Sigmoid colon (tissue), 7 donors: ENCODE results near the gene C6orf89. TPM values are rescaled to one million over a fixed set of nuclear protein-coding genes. Genes with fewer than 3 reads are reported as not detected.

Source experiments
- DNase-seq: peaks from one replicate; pipeline ENCODE4 v3.0.0-alpha.2; 2019
- H3K27ac ChIP-seq, 4 donors: fragments of 200-600 bp; sonication (generic); one replicate each; pipeline ENCODE4 v1.5.1; 2016 to 2019; ENCODE audit warnings: mild to moderate bottlenecking in 1 of 4
- H3K27me3 ChIP-seq, 3 donors: fragments of 200-600 bp; sonication (generic); one replicate each; pipeline ENCODE4 v1.5.1; 2019; ENCODE audit warnings: mild to moderate bottlenecking in 1 of 3
- H3K36me3 ChIP-seq, 4 donors: fragments of 200-600 bp; sonication (generic); one replicate each; pipeline ENCODE4 v1.5.1; 2016 to 2019
- H3K4me1 ChIP-seq, 4 donors: fragments of 200-600 bp; sonication (generic); one replicate each; pipeline ENCODE4 v1.5.1; 2017 to 2019
- H3K4me3 ChIP-seq, 4 donors: fragments of 200-600 bp; sonication (generic); one replicate each; pipeline ENCODE4 v1.5.1; 2017 to 2019; ENCODE audit warnings: mild to moderate bottlenecking in 2 of 4, moderate library complexity in 1 of 4
- H3K9me3 ChIP-seq, 4 donors: fragments of 200-600 bp in 3 of 4; sonication (generic) in 3 of 4; one replicate each; pipeline versions ENCODE4 v1.5.1 to v1.6.1; 2013 to 2019
- EP300 ChIP-seq, 4 donors: sonication (generic); formaldehyde crosslinking; IDR thresholded peaks; one replicate each; pipeline ENCODE4 v1.6.1; 2017; ENCODE audit warnings: antibody characterized with exemption in 4 of 4
- POLR2A ChIP-seq, 2 donors: fragments of 450-650 bp; IDR thresholded peaks; one replicate each; pipeline ENCODE4 v1.6.1; 2016; ENCODE audit warnings: antibody characterized with exemption in 2 of 2, mild to moderate bottlenecking in 2 of 2, moderate library complexity in 2 of 2
- POLR2AphosphoS5 ChIP-seq, 4 donors: sonication (generic); formaldehyde crosslinking; IDR thresholded peaks; one replicate each; pipeline ENCODE4 v1.6.1; 2017; ENCODE audit warnings: antibody characterized with exemption in 4 of 4
- WGBS, 2 donors: extraction: QIAGEN DNeasy Blood & Tissue Kit; methylation state at CpG; one replicate each; pipeline ENCODE4 v1.1.7; 2013; 5-methylcytosine and 5-hydroxymethylcytosine counted together
- intact Hi-C: fragments of 100-400 bp; cut with DNase I; formaldehyde crosslinking; loops from one replicate; pipeline ENCODE4 v1.15.1; 2023
- polyA plus RNA-seq, 3 donors: library from polyadenylated mRNA; stranded (reverse); fragments of 200-250 nt; gene quantifications; one replicate each; pipeline ENCODE4 v1.2.3, GENCODE V29; 2013
- total RNA-seq, 4 donors: library from RNA; depleted of rRNA; stranded (reverse); fragments of >200 nt; gene quantifications; one replicate each; pipeline ENCODE4 v1.1.0, GENCODE V29; 2016
- TF ChIP-seq, protein P1 (sequence below), 4 experiments: fragments of 450-650 bp in 3 of 4; fragments of 200-600 bp in 1 of 4; IDR thresholded peaks; one replicate each; pipeline ENCODE4 v1.5.1; 2016 to 2019; ENCODE audit warnings: antibody characterized with exemption in 4 of 4, mild to moderate bottlenecking in 3 of 4, moderate library complexity in 2 of 4
- donor health status: healthy with polysubstance abuse.
- donor health status: Bipolar disorder and iron deficiency.
- donor health status: healthy.

C6orf89 gene
- total and polyA plus RNA-seq, 7 donors: 5.5 to 51.4 (median 37.3) TPM

DNA sequence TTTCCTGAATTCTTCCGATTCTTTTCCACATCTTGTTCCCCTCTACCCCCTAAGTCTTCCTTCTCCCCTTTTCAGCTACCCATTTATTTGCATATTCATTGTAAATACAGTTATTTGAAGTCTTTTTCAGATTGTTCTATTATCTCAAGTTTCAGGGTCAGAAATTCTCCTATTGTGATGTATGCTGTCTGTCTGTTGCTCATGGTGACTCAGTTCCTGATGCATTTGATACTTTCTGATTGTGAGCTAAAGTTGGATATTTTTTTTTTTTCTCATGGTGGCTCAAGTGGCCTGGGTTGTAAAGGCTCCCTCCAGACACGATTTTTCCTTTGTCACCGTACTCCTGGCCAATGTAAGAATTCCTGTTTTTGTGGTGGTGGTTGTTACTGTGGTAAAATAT lies 63.9 kb downstream of the C6orf89 start:
- 88 to 89% methylated on average over 3 of the region's 3 CpGs for WGBS, 2 donors
- no peak for DNase-seq
- no peak overlapping the region for H3K27ac ChIP-seq
- intact Hi-C loops: no loop called here
- no peaks in the 10 kb centered on the region for H3K4me1 ChIP-seq
- no peak for TF ChIP-seq POLR2A (IDR thresholded peaks at IDR 0.05)
- TF ChIP-seq, protein P1, sequence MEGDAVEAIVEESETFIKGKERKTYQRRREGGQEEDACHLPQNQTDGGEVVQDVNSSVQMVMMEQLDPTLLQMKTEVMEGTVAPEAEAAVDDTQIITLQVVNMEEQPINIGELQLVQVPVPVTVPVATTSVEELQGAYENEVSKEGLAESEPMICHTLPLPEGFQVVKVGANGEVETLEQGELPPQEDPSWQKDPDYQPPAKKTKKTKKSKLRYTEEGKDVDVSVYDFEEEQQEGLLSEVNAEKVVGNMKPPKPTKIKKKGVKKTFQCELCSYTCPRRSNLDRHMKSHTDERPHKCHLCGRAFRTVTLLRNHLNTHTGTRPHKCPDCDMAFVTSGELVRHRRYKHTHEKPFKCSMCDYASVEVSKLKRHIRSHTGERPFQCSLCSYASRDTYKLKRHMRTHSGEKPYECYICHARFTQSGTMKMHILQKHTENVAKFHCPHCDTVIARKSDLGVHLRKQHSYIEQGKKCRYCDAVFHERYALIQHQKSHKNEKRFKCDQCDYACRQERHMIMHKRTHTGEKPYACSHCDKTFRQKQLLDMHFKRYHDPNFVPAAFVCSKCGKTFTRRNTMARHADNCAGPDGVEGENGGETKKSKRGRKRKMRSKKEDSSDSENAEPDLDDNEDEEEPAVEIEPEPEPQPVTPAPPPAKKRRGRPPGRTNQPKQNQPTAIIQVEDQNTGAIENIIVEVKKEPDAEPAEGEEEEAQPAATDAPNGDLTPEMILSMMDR (IDR thresholded peaks at IDR 0.05): no peak
- no peak for TF ChIP-seq POLR2AphosphoS5 (IDR thresholded peaks at IDR 0.05)
- no peak for TF ChIP-seq EP300 (IDR thresholded peaks at IDR 0.05)
- H3K4me3 ChIP-seq: no peak overlapping the region
- H3K27me3 ChIP-seq: no peaks in the 10 kb centered on the region
- no peaks in the 10 kb centered on the region for H3K36me3 ChIP-seq
- H3K9me3 ChIP-seq: no peaks in the 10 kb centered on the region

DNA sequence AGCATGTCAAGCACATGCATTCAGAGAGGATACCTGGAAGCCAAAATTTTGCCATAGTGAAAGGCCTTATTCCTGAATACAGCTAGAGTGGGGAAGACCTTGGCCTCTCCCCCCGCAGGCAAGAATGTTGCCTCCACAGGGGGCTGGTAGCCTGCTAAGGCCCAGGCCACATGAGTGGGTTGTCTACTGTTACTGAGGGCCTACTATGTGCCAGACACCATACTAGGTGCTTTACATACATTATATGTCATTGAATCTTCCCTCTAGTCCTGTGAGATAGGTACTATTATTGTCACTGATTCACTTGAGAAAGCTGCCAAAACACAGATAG lies 68.1 kb downstream of the C6orf89 start:
- Histone ChIP-seq H3K9me3 (no peaks in the 10 kb centered on the region), H3K27me3 (no peaks in the 10 kb centered on the region), H3K27ac (no peak overlapping the region), H3K4me3 (no peak overlapping the region), H3K36me3 (no peaks in the 10 kb centered on the region), H3K4me1 (no peaks in the 10 kb centered on the region)
- intact Hi-C loops: no loop called here
- TF ChIP-seq EP300 (IDR thresholded peaks at IDR 0.05) (no peak), POLR2AphosphoS5 (IDR thresholded peaks at IDR 0.05) (no peak), POLR2A (IDR thresholded peaks at IDR 0.05) (no peak)
- TF ChIP-seq, protein P1 (IDR thresholded peaks at IDR 0.05): no peak
- no peak for DNase-seq
- WGBS, 2 donors: 88 to 90% methylated on average over 1 of the region's 1 CpG

DNA sequence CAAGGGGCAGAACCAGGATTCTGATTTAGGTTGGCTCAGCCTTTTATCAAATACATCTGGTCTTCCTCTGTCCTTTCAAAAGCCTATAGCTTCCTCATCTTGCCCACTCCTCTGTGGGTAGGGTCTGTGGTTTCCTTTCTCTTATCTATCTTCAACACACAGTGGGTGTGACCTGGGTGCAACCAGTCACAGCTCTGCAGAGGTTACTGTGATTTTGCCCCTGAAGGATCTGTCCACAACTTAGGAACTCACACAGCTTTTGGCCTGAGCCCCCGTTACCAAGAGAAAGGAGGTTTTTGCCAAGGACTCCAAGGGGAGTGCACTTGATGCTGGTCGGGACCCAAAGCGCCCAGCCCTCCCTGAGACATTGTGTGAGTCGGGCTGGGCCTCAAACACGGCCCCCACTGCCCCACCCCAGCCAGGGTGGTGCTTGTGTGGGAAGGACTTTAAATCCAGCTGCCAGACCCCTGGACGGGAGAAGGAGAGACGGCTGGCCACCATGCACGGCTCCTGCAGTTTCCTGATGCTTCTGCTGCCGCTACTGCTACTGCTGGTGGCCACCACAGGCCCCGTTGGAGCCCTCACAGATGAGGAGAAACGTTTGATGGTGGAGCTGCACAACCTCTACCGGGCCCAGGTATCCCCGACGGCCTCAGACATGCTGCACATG lies 68.6 kb downstream of the C6orf89 start, which contains the start of gene PI16:
TSS of gene PI16 (plus strand) at position 477 of the 670 bp plus-strand sequence. CDS start at position 500, 23 bp downstream.
- no peak for DNase-seq
- no peak within 1 kb of the TSS for H3K27ac ChIP-seq
- WGBS, 2 donors: 59 to 86% methylated on average over 14 of the region's 14 CpGs
- intact Hi-C loops: no loop called here
- H3K27me3 ChIP-seq: no peaks in the 10 kb centered on the region
- no peaks in the 10 kb centered on the region for H3K9me3 ChIP-seq
- H3K36me3 ChIP-seq: no peaks in the 10 kb centered on the region
- TF ChIP-seq EP300 (IDR thresholded peaks at IDR 0.05): no peak
- TF ChIP-seq POLR2AphosphoS5 (IDR thresholded peaks at IDR 0.05): no peak
- no peak for TF ChIP-seq POLR2A (IDR thresholded peaks at IDR 0.05)
- TF ChIP-seq, protein P1 (IDR thresholded peaks at IDR 0.05): no peak
- no peaks in the 10 kb centered on the region for H3K4me1 ChIP-seq
- H3K4me3 ChIP-seq: peak within 1 kb of the TSS in 1 of 4 donors; percentile 1

DNA sequence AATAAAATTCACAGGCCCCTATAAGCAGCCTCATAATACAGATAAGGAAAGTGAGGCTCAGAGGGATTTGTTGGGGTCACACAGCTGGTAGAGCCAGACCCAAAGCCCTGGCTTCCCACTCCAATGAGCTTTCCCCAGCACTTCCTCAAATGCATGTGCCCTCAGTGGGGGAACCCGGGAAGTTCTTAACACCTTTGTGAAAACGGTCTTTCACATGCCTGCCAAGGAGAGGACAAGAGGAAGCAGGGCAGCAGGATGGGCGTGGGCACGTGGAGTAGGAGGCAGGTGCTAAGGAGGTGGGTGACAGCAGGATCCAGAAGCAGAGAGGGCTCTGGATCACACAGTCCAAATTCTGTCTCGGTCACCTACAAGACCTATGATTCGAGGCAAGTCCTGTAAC lies 69.4 kb downstream of the C6orf89 start:
- DNase-seq: no peak
- H3K36me3 ChIP-seq: no peaks in the 10 kb centered on the region
- TF ChIP-seq POLR2A (IDR thresholded peaks at IDR 0.05) (no peak), POLR2AphosphoS5 (IDR thresholded peaks at IDR 0.05) (no peak), EP300 (IDR thresholded peaks at IDR 0.05) (no peak)
- TF ChIP-seq, protein P1 (IDR thresholded peaks at IDR 0.05): no peak

More for the DNA sequence above, 69.4 kb downstream of the C6orf89 start:
- Histone ChIP-seq H3K9me3 (no peaks in the 10 kb centered on the region), H3K27me3 (no peaks in the 10 kb centered on the region), H3K4me3 (no peak overlapping the region), H3K27ac (no peak overlapping the region), H3K4me1 (no peaks in the 10 kb centered on the region)
- intact Hi-C loops: no loop called here
- WGBS, 2 donors: 35 to 38% methylated on average over 6 of the region's 6 CpGs
